HuH-7 (cell line): ENCODE measurements around the gene MGMT.

ENCODE experiments used
- DNase-seq: peaks from one replicate; pipeline ENCODE4 v3.0.0; 2011; ENCODE audit warnings: low spot score

MGMT gene

GRCh38 chr10:129761981-129762956 is 295.2 kb downstream of the MGMT start:
- DNase-seq: no peak

DNA sequence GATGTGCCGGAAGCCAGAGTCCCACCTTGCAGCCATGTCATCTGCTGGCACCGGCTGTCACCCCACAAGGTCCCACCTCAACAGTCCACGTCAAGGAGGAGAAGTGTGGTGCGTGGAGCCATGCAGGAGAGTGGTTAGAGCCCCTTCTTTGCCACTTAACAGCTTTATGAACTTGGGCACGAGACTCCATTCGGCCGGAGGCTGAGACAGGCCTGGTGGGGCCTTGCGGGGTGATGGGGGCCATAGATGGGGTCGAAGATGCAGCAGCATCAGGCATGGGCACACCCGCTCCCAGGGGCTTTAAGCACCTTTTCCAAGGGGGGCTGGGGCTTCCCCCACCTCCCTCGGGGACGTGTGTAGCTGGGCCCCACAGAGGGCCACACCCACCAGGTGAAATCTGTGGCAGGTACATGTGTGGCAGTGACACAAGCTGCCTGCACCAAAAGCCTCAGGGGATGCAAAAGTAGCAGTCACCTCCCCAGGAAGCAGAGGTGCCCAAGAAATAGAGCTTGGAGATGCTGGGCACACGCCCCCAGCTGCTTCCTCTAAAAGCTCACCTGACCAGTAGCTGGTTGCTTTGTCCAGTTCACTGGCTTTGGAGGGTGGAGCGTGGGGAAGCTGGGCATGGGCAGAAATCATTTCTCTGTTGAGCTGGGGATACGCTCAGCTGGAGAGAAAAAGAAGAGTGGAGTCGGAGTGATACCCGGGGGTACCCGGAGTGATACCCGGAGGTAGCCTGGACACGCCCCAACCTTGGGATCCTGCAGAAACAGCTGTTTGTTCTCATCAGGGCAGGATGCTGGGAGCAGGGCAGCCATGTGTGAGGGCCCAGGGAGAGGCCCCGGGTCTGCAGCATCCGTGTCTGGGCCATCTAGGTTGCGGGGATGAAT is 297.2 kb downstream of the MGMT start:
- DNase-seq: no peak

DNA sequence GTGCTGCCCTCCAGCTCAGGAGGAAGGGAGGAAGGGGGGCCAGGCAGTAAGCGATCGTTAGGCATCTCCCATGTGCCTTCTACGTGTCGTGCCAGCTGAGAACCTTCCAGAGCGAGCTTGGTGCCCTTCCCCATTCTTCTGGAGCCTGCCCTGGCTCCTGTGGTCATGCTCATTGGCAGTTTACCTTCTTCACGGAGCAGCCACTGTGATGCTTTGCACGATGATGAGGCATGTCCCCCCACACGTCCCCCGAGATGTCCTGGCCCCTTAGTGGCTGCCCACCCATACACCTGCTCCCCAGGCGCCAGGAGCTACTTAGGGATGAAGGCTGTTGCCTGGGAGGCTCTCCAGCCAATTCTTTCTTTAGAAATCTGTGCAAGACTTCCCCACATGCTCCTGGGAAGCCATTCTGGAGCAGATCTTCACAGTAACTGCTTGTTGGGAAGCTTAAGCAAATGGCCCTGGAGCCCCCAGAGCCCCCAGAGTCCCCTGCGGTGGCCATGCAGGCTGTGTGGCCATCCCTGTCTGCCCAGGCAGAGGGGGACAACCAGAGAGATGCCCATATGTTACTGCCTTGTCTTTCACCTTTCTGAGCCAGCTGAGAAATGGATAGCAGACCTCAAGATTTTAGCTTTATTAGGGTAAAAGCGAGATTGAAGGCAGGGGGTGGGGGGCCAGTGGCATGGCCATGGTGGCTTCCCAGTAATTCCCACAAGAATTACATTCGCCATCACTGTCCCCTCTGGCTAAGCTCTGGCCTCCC is 298.0 kb downstream of the MGMT start:
- DNase-seq: no peak

DNA sequence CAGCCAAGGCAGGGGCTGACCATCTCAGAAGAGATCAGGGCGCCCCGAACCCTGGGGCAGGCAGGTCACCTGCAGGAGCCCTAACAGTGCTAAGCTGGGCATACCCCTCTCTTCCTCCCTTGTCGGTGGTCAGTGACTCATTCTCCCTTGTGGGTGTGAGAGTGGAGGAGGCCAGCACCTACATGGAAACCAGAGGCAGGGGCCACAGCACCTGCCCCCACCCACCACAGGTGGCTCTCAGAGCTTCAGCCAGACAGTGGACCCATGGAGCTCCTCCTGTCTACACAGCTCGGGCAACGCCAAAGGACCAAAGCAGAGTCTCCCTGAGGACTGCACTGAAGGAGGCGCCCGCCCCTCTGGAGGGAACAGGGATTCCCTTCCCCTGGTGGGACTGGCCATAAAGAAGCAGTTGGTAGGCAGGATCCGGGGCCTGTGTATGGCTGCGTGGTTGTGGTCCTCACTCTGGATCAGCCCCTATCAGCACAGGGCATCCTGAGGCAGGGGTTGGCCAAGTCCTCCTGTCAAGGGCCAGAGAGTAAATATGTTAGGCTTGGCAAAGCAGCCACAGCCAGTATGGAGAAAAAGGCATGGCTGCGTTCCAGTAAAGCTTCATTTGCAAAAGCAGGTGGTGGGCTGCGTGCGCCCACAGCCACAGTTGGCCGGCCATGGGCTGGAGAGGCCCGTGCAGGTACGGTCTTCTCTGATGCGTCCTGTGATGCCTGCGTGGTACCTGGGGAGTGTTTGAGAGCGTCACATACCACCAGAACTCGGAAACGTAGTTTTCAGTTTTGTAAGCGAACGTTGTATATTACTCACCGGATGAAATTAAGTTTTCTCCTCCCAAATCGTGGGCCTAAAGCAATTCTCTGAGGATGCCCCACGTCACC is 298.9 kb downstream of the MGMT start:
- no peak for DNase-seq

DNA sequence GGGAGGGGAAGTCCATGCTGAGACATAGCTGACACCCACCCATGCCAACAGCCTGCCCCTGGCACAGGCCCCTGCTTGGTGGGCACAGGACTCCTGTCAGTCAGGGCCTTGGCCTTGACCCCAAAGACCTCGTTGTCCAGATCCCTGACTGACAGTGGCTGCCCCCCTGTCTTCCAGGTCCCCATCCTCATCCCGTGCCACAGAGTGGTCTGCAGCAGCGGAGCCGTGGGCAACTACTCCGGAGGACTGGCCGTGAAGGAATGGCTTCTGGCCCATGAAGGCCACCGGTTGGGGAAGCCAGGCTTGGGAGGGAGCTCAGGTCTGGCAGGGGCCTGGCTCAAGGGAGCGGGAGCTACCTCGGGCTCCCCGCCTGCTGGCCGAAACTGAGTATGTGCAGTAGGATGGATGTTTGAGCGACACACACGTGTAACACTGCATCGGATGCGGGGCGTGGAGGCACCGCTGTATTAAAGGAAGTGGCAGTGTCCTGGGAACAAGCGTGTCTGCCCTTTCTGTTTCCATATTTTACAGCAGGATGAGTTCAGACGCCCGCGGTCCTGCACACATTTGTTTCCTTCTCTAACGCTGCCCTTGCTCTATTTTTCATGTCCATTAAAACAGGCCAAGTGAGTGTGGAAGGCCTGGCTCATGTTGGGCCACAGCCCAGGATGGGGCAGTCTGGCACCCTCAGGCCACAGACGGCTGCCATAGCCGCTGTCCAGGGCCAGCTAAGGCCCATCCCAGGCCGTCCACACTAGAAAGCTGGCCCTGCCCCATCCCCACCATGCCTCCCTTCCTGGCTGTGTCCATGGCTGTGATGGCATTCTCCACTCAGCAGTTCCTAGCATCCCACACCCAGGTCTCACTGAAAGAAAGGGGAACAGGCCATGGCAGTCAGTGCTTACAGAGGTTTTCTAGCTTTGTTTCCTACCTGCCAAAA is 299.8 kb downstream of the MGMT start:
- no peak for DNase-seq

GRCh38 chr10:129767751-129768150 is 300.7 kb downstream of the MGMT start:
- DNase-seq: no peak

DNA sequence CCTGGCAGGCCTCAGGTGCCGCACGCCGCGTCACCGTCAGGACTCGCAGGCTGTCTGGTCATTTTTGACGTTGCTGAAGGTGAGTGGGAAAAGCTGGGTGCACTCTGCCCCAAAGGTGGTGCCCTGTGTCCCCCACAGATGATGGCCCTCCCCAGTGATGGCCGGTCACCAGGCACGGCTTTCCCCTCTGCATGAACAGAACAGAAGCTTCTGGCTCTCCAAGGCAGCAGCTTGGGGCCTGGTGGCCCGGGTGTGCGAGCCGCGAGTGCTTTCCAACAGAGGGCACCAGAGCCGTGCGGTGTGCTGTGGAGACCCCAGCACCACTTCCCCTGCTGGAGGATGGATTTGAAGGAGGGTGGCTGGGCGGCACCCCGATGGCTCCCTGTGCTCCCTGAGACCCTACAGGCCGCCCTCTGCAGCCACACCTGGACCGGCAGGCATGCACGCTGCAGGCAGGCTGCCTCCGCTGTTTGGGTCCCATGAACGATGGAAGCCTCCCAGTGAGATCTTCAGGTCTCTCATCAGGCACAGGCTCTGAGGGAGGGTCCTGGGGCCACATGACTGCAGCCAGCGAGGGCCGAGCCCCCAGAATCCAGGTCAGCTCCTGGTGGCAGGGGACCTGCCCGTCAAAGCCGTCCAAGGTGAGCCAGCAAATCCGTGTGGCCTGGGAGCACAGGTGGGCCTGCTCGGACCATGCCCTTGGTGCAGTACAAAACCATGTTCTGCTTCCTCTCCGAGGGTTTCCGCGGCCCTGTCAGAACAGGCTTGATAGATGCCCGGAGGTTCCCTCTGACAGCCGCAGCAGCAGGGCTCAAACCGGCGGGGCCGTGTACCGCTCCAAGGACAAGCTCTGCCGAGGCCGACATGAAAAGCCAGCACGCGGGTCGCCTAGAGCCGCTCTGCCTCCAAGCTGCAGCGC is 301.7 kb downstream of the MGMT start:
- DNase-seq: no peak

DNA sequence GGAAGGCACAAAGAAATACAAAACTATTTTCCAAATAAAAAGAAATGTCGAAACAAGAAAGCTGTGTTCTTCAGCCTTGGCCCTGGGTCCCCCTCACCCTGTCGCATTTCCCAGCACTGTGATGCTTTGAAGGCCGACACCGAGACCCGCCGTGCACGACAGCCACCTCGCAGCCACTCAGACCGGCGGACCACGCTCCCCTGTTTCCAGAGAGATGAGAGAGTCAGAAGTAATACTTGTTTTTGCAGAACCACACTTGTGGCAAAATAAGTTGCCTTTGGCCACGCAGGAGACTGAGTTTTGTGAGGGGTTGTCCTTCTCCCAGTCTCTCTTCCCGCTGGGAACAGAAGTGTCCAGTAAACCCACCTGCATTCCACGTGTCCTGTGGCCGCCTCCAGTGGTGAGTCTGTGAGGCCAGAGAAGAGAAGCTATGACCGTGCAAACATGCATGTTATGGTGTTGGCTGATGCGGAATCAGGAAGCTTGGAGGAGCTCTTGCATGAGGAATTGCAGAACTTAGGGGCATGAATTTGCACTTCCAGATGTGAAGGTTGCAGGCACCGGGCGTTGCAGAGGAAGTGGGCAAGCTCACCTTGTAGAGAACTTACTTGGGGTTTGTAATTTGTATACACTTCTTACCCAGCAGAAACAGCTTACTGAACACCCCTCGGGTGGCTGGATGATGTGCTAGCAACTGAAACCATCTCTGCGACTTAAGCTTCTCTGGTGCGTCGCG is 302.5 kb downstream of the MGMT start:
- DNase-seq: no peak

DNA sequence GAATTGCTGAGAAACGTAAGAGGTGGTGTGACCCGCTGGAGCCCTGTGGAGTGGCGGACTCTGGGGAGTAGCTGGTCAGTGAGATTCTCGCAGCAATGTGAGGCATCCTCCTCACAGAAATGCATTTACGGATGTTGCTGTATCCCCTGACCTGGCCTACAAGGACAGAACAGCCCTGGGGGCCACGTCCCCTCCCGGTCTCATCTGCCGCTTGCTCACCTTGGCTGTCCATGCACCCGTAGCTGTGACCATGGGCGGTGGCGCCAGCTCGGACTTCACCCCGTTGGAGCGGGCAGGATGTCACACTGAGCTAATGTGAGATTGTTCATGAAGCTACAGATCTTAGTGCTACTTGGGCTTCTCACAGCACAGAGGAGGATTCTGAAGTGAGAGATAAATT is 303.2 kb downstream of the MGMT start:
- no peak for DNase-seq

DNA sequence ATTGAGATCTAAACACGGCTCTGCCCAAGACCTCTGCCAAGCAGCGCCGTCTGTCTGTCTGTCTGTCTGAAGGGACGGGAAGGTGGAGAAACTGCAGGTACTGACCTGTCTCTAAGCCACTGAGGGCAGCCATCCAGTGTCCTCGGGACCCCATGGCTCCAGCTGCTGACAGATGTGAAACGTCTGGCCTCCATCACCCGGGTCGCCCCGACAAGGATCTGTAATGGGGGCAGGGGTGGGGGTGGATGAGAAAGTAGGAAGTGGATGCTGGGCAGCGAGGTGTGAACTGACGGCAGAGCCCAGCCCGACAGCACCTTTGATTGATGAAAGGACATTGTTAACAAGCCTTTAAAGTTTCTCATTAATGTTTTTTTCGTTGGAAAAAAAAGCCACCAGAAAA is 304.0 kb downstream of the MGMT start:
- no peak for DNase-seq

- no peak for DNase-seq
Measured at GRCh38 chr10:129771576-129771975, 304.5 kb downstream of the MGMT start.

GRCh38 chr10:129771991-129772431 is 305.0 kb downstream of the MGMT start:
- DNase-seq: no peak

- DNase-seq: no peak
Measured at GRCh38 chr10:129772468-129773358, 305.7 kb downstream of the MGMT start.

DNA sequence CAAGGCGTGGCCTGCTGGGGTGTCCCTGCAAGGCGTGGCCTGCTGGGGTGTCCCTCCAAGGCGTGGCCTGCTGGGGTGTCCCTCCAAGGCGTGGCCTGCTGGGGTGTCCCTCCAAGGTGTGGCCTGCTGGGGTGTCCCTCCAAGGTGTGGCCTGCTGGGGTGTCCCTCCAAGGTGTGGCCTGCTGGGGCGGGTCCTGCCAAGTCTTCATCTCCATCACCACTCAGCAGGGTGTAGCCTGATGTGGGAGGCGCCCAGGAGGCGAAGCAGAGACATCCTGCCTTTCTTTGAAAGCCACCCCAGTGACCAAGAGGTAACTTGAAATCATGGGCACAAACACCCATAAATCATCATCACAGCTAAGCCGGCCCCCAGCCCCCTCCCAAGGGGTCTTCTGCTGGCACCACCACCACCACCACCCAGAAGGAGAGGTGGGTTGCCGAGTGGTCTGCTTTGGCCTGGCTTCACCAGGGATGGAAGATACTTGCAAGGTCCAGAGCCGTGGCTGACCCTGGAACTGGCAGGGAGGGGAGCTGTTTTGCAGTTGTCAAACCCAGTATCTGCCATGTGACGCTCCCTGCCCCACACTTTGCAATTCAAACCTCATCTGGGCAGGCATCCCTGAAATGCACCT is 306.4 kb downstream of the MGMT start:
- no peak for DNase-seq

- DNase-seq: no peak
Measured at GRCh38 chr10:129774082-129774735, 307.2 kb downstream of the MGMT start.
